ENCODE data around the gene CAPZA1. TPM values are rescaled to one million over a fixed set of nuclear protein-coding genes. Genes with fewer than 3 reads are reported as not detected.

The CAPZA1 gene
- total RNA-seq = 270 and 287 TPM in 2 replicates

DNA sequence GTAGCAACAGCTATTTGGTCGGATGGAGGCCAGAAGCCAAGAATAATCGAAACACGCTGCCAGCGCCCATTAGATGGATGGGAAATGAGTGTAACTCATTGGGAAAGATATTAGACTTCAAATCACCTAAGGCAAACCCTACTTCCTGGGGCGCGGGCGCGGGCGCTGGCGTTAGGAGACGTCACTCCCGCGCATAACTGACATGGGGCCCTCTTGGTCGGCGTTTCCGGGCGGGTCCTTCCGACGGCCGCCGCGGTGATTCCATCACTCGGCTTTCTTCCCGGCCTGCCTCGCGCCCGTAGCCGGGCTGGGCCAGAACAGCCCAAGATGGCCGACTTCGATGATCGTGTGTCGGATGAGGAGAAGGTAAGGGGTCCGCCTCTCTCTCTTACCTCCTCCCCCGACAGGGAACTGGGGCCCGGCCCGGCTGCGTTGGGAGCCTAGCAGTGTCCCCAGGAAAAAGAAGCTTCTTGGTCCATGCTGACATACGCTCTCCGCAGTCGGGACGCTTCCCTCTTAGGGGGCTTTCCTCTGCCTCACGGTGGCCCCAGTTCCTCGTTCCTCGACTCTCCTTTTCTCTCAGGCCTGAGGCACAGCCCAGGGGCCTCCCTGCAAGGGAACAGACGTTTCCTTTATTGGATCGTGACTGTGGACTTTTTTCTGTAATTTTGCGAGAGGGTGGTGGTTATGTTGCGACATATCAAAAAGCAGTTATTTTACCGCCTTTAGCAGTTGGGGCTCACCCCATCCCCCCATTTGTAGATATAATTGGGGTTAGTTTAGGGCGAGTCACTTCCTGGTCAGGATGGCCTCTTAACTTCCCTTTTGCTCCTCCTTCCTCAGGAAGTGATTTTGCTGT lies at the start of gene CAPZA1:
Gene CAPZA1, plus strand, starts transcription at position 315 of the 859 bp plus-strand sequence. Its CDS starts 13 bp downstream, at position 328.

GRCh38 chr1:112618721-112619517 lies 713 bp upstream of the CAPZA1 start, which contains the start of gene ST7L:
TSS of gene ST7L (minus strand) at chr1:112619141. CDS start at chr1:112619113, 28 bp downstream.

DNA sequence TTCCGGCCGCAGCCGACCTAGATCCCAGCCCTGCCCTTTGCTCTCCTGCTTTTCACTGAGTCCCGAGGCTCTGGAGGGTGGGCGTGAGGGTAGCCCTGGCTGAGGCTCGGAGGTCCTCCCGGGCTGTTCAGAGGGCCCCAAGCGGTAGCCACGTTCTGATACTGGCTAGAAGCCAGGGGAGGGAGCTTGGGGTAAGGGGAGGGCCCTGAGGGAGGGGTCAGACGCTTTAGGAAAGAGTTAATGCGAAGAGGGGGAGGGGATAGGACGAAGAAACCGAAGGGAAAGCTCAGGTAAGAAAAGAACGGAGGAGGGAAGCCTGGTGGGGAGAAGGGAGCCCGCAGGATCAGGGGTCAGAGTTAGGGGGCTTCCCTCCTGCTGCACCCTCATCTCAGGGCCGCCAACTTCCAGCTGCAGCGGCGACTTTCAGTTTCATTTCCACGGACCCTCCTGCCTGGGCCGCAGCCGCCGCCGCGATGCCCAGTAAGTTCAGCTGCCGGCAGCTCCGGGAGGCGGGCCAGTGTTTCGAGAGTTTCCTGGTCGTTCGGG lies 54.9 kb downstream of the CAPZA1 start, which contains the start of gene MOV10:
Gene MOV10, plus strand, starts transcription at position 220 of the 546 bp plus-strand sequence. Its CDS starts 254 bp downstream, at position 474.

GRCh38 chr1:112706505-112707220 lies 87.0 kb downstream of the CAPZA1 start, which contains the start of gene RHOC:
TSS of gene RHOC (minus strand) at chr1:112707127. CDS start at chr1:112703799, 3,328 bp downstream.

GRCh38 chr1:112715264-112716053 lies 95.8 kb downstream of the CAPZA1 start, which contains the start of gene PPM1J:
TSS of gene PPM1J (minus strand) at chr1:112715332. CDS start at chr1:112715301, 31 bp downstream.

Other genes with a start within 250 kb of the CAPZA1 start
- gene CTTNBP2NL, start 223.6 kb upstream of the CAPZA1 start, total RNA-seq = 12.6 and 19.2 TPM in 2 replicates
- gene WNT2B, start 110.9 kb upstream of the CAPZA1 start, total RNA-seq = 3.2 and 9.9 TPM in 2 replicates
- 10.8 and 17.5 TPM in 2 replicates for gene ST7L, start 691 bp upstream of the CAPZA1 start, total RNA-seq
- 49.7 and 66.3 TPM in 2 replicates for gene MOV10, start 54.8 kb downstream of the CAPZA1 start, total RNA-seq
- 506 and 567 TPM in 2 replicates for gene RHOC, start 87.3 kb downstream of the CAPZA1 start, total RNA-seq
- gene PPM1J, start 95.5 kb downstream of the CAPZA1 start, total RNA-seq = 1.3 and 1.5 TPM in 2 replicates